Smooth muscle cell (in vitro differentiated cells): ENCODE measurements around the gene MAML3. TPM values are rescaled to one million over a fixed set of nuclear protein-coding genes. Genes with fewer than 3 reads are reported as not detected.

Experiments
- DNase-seq: peaks from one replicate; lab custom pipeline; 2025; ENCODE audit not compliant: unreplicated experiment; lab: John Stamatoyannopoulos, UW
- H2AFZ ChIP-seq: fragments of 200-600 bp; sonication (generic); 2 replicates; pipeline ENCODE4 v1.6.0; 2016; ENCODE audit warnings: antibody characterized with exemption, low read depth, mild to moderate bottlenecking
- H3F3A ChIP-seq: fragments of 200-600 bp; sonication (generic); 2 replicates; pipeline ENCODE4 v1.6.0; 2017; ENCODE audit warnings: antibody characterized with exemption, low read depth
- H3K27ac ChIP-seq: fragments of 200-600 bp; sonication (generic); 2 replicates; pipeline ENCODE4 v1.5.1; 2016; ENCODE audit warnings: low read depth, mild to moderate bottlenecking
- H3K27me3 ChIP-seq: fragments of 200-600 bp; sonication (generic); 2 replicates; pipeline ENCODE4 v1.6.1; 2016; ENCODE audit warnings: low read depth, mild to moderate bottlenecking
- H3K36me3 ChIP-seq: fragments of 200-600 bp; sonication (generic); 2 replicates; pipeline ENCODE4 v1.5.1; 2016; ENCODE audit warnings: low read depth
- H3K4me1 ChIP-seq: fragments of 200-600 bp; sonication (generic); 2 replicates; pipeline ENCODE4 v1.5.1; 2016; ENCODE audit warnings: low read depth
- H3K4me2 ChIP-seq: fragments of 200-600 bp; sonication (generic); 2 replicates; pipeline ENCODE4 v1.6.0; 2016; ENCODE audit warnings: mild to moderate bottlenecking
- H3K4me3 ChIP-seq: fragments of 200-600 bp; sonication (generic); 2 replicates; pipeline ENCODE4 v1.5.1; 2016; ENCODE audit warnings: mild to moderate bottlenecking
- H3K79me2 ChIP-seq: fragments of 200-600 bp; sonication (generic); 2 replicates; pipeline ENCODE4 v1.6.0; 2016; ENCODE audit warnings: low read depth, mild to moderate bottlenecking
- H3K9ac ChIP-seq: fragments of 200-600 bp; sonication (generic); 2 replicates; pipeline ENCODE4 v1.6.0; 2016; ENCODE audit warnings: low read depth
- H3K9me3 ChIP-seq: fragments of 200-600 bp; sonication (generic); replicated peaks from 2 replicates; pipeline ENCODE4 v1.5.1; 2016; ENCODE audit warnings: low read depth
- H4K20me1 ChIP-seq: fragments of 200-600 bp; sonication (generic); 2 replicates; pipeline ENCODE4 v1.6.0; 2016; ENCODE audit warnings: low read depth
- WGBS: methylation state at CpG from one replicate; pipeline ENCODE4 v1.1.7; 2016; ENCODE audit warnings: low lambda C conversion rate; 5-methylcytosine and 5-hydroxymethylcytosine counted together
- polyA plus RNA-seq: library from polyadenylated mRNA; unstranded; fragments of >200 nt; fragmentation: Nextera tagmentation; extraction: Ambion mirVana; gene quantifications from 2 replicates; pipeline ENCODE4 v1.2.1, GENCODE V29; 2016
- total RNA-seq: library from RNA; depleted of rRNA; stranded (reverse); fragments of >200 nt; gene quantifications from 2 replicates; pipeline ENCODE4 v1.2.3, GENCODE V29; 2014
- TF ChIP-seq, protein P1 (sequence below): fragments of 200-600 bp; sonication (generic); IDR thresholded peaks from 2 replicates; pipeline ENCODE4 v1.5.1; 2017; ENCODE audit warnings: borderline replicate concordance, mild to moderate bottlenecking, antibody characterized with exemption; ENCODE audit not compliant: insufficient read depth, poor library complexity, severe bottlenecking

The MAML3 gene
- total and polyA plus RNA-seq, 2 experiments from 2014 or later: 4.9 to 12.6 TPM

DNA sequence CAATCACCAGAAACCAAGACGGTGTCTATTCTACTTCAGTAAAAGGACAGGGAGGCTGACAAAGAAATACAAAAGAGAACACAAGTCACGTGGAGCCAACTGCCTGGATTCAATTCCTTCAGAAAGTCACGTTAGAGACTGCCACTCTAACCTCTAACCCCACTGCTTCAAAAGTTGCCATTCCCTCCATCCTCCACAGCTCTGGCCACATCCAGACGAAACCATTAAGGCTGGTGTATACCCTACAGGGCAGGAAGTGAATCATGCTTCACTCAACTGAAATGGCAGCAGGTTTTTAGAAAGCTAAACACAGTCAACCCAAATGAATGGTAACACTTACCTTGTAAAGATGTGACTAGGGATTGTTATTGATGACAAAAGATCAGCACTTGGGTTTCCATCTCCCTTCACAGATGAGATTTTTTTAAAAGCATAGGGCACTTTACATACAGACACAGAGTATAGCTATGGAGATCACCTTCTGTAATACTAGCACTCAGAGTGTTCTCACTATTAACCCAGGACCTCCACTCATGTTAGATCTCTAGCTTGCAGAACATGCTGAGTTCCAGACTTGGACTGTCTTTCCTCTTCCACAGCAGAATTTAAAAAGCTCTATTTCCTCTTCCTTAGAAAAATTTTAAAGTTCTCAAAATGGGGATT, 37.4 kb downstream of the MAML3 start:
- Histone ChIP-seq H3K4me1 (peaks cover 13% of the 10 kb centered on the region), H3K27me3 (no peaks in the 10 kb centered on the region), H3K27ac (peak overlapping the region; percentile 78), H2AFZ (peak overlapping the region; percentile 39), H3F3A (peaks cover 12% of the 10 kb centered on the region), H3K36me3 (no peaks in the 10 kb centered on the region), H3K79me2 (peaks cover 69% of the 10 kb centered on the region), H3K9me3 (no peaks in the 10 kb centered on the region), H3K4me3 (no peak overlapping the region), H3K9ac (no peak overlapping the region), H3K4me2 (peak overlapping the region; percentile 55), H4K20me1 (no peaks in the 10 kb centered on the region)
- no peak for DNase-seq
- WGBS: 23% methylated on average over 4 of the region's 4 CpGs
- TF ChIP-seq, protein P1, sequence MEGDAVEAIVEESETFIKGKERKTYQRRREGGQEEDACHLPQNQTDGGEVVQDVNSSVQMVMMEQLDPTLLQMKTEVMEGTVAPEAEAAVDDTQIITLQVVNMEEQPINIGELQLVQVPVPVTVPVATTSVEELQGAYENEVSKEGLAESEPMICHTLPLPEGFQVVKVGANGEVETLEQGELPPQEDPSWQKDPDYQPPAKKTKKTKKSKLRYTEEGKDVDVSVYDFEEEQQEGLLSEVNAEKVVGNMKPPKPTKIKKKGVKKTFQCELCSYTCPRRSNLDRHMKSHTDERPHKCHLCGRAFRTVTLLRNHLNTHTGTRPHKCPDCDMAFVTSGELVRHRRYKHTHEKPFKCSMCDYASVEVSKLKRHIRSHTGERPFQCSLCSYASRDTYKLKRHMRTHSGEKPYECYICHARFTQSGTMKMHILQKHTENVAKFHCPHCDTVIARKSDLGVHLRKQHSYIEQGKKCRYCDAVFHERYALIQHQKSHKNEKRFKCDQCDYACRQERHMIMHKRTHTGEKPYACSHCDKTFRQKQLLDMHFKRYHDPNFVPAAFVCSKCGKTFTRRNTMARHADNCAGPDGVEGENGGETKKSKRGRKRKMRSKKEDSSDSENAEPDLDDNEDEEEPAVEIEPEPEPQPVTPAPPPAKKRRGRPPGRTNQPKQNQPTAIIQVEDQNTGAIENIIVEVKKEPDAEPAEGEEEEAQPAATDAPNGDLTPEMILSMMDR: no peak

DNA sequence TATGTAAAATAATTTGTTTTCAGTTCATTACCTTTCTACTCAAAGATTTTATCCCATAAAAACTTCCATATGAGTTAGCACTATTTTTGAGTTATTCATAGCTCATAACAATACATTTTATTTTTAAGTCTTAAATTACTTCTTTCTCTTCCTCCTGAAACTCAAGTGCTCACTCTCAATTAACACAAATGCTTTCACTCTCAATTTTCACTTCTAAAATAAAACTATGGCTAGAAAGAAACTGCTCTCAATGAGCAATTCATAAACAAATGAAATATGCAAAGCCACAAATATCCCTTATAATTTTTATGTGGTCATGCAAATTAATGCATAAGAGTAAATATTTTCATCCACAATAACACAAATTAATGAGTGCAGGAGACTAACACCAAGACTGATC, 38.8 kb downstream of the MAML3 start:
- Histone ChIP-seq H3K9me3 (no peaks in the 10 kb centered on the region), H3K4me3 (no peak overlapping the region), H2AFZ (no peak overlapping the region), H3K9ac (no peak overlapping the region), H3F3A (peaks cover 12% of the 10 kb centered on the region), H3K4me2 (no peak overlapping the region), H4K20me1 (no peaks in the 10 kb centered on the region), H3K27ac (no peak overlapping the region), H3K79me2 (peaks cover 79% of the 10 kb centered on the region), H3K27me3 (no peaks in the 10 kb centered on the region), H3K4me1 (peaks cover 13% of the 10 kb centered on the region), H3K36me3 (no peaks in the 10 kb centered on the region)
- DNase-seq: no peak
- TF ChIP-seq, protein P1: no peak

DNA sequence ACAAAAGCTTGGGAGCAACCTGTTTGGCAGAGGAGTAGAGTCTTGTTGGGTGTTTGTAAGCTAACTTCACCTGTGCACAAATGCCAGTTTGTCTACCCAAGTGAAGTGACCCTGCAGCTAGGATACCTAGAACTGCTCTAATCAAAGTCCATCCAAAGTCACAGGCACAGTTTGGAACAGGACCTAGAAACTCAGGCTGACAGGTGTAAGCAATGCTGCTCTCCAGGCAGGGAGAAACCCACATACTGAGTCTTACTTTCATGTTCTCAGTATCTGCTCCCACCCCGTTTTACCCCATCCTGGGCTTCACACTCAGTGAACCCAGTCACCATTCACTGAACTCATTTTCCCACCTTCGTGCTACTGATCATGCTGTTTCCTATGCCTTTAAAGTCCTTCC, 40.3 kb downstream of the MAML3 start:
- H3K4me1 ChIP-seq: peaks cover 22% of the 10 kb centered on the region
- peaks cover 15% of the 10 kb centered on the region for H3F3A ChIP-seq
- no peak overlapping the region for H3K4me3 ChIP-seq
- WGBS: 90% methylated on average over 2 of the region's 2 CpGs
- H3K4me2 ChIP-seq: no peak overlapping the region
- H3K36me3 ChIP-seq: no peaks in the 10 kb centered on the region
- TF ChIP-seq, protein P1: no peak
- H3K79me2 ChIP-seq: peaks cover 76% of the 10 kb centered on the region
- no peak for DNase-seq
- no peaks in the 10 kb centered on the region for H3K9me3 ChIP-seq
- no peaks in the 10 kb centered on the region for H4K20me1 ChIP-seq
- H3K9ac ChIP-seq: no peak overlapping the region
- H2AFZ ChIP-seq: no peak overlapping the region
- H3K27me3 ChIP-seq: no peaks in the 10 kb centered on the region
- H3K27ac ChIP-seq: no peak overlapping the region

DNA sequence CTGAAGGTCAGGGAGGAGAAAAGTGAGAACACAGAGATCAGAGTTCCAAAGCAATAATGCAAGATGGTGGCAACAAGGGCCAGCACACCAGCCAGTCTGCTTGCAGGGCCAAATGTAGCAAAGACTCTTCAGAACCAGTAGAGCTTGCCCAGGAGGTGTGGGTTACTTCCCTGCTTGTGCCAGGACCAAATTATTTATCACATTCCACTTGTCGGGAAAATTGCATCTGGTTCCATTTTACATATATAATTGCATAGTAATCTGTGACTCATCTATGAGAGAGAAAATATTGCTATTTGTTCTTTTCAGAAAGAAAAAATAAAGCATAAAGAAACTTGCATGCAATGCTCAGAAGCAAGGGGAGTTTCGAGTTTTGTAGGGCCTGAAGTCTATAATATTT, 41.4 kb downstream of the MAML3 start:
- Histone ChIP-seq H3F3A (peaks cover 8% of the 10 kb centered on the region), H3K9ac (no peak overlapping the region), H3K27me3 (no peaks in the 10 kb centered on the region), H2AFZ (no peak overlapping the region), H3K79me2 (peaks cover 72% of the 10 kb centered on the region), H4K20me1 (no peaks in the 10 kb centered on the region), H3K9me3 (no peaks in the 10 kb centered on the region), H3K4me3 (no peak overlapping the region), H3K4me1 (peaks cover 22% of the 10 kb centered on the region), H3K27ac (no peak overlapping the region), H3K4me2 (no peak overlapping the region), H3K36me3 (no peaks in the 10 kb centered on the region)
- DNase-seq: no peak
- 79% methylated on average over 2 of the region's 2 CpGs for WGBS
- TF ChIP-seq, protein P1: no peak
